IPS DF 6.9 (cell line): Measurements from ENCODE around the gene LPCAT1.
"Not testable (repeated sequence)": the region's sequence is repeated elsewhere in the genome, so short reads cannot be mapped to it uniquely, and the experiment has no call there.

Source experiments
- DNase-seq: peaks from one replicate; pipeline ENCODE4 v3.0.0-alpha.2; 2013; ENCODE audit warnings: low read depth, low spot score
- H3K27ac ChIP-seq: one replicate; pipeline ENCODE4 v1.5.1; 2013; ENCODE audit warnings: low read length, control low read depth
- H3K27me3 ChIP-seq: 2 replicates; pipeline ENCODE4 v1.6.1; 2013; ENCODE audit warnings: mild to moderate bottlenecking, low read length; ENCODE audit not compliant: control insufficient read depth, insufficient read depth
- H3K36me3 ChIP-seq: 2 replicates; pipeline ENCODE4 v1.6.1; 2013; ENCODE audit warnings: low read length; ENCODE audit not compliant: control insufficient read depth, insufficient read depth
- H3K4me1 ChIP-seq: 2 replicates; pipeline ENCODE4 v1.6.1; 2013; ENCODE audit warnings: low read length; ENCODE audit not compliant: control insufficient read depth, insufficient read depth
- H3K4me3 ChIP-seq: 2 replicates; pipeline ENCODE4 v1.5.1; 2013; ENCODE audit warnings: mild to moderate bottlenecking, low read length
- H3K9me3 ChIP-seq: 2 replicates; pipeline ENCODE4 v1.6.1; 2013; ENCODE audit warnings: low read length, inconsistent platforms; ENCODE audit not compliant: control insufficient read depth, insufficient read depth
- WGBS: extraction: QIAGEN DNeasy Blood & Tissue Kit; methylation state at CpG from one replicate; pipeline ENCODE4 v1.1.7; 2013; ENCODE audit warnings: mixed read lengths, missing lambda C conversion rate; ENCODE audit not compliant: insufficient read length, insufficient coverage; 5-methylcytosine and 5-hydroxymethylcytosine counted together

Gene LPCAT1

DNA sequence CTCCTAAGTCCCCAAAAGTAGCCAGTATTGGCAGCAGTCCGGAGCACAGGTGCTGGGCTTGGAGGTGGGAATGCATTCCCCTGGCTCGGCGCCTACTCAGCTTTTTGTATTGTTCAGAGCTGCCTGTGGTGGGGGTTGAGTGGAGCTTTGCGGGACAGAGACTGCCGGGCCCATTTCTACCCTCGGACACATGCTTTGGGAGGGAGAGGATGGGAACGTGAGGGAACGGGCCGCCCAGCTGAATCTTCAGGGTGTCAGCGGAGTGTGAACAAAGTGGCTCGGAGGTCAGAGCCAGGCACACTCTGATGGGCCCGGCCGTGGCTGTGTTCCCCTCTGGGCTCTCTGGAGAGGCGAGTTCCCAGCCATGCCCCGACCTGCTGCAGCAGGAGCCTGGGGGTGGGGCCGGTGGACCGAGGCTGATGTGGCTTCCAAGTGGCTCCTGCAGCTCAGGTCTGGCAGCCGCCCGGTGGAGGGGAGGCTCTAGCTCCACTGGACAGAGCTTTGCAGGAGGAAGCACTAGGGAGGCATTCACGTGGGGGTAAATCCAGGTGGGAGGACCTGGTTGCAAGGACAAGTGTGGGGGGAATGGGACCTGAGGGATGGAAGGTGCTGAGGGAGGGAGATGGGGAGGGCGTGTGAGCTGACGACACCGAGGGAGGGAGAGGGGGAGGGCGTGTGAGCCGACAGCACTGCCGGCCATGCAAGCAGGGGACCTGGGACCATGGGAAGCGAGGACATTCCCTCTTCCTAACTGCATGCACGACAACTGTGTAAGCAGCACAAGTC lies 47.4 kb downstream of the LPCAT1 start:
- Histone ChIP-seq H3K4me3 (no peak overlapping the region), H3K27me3 (no peaks in the 10 kb centered on the region), H3K27ac (no peak overlapping the region), H3K9me3 (no peaks in the 10 kb centered on the region), H3K4me1 (no peaks in the 10 kb centered on the region), H3K36me3 (peaks cover 56% of the 10 kb centered on the region)
- no CpG with 5 or more reads among the region's 28 CpGs for whole genome bisulfite sequencing
- no peak for DNase-seq

DNA sequence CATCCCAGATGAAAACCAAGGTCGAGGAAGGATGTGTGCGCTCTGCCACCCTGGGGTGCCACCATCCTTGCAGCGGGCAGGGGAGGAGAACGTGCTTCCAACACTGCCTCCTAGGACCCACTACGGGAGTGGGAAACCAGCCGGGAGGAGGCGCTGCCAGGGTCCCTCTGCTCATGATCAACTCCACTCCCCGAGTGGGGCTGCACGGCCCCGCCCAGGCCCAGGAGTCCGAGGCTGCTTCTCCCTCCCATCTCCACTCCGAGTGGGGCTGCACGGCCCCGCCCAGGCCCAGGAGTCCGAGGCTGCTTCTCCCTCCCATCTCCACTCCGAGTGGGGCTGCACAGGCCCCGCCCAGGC lies 48.2 kb downstream of the LPCAT1 start:
- not testable (repeated sequence) for DNase-seq, H3K4me3 ChIP-seq, H3K27me3 ChIP-seq, H3K4me1 ChIP-seq, H3K9me3 ChIP-seq, H3K27ac ChIP-seq
- H3K36me3 ChIP-seq, result peaks cover 59% of the 10 kb centered on the region
- WGBS, result no CpG with 5 or more reads among the region's 17 CpGs

DNA sequence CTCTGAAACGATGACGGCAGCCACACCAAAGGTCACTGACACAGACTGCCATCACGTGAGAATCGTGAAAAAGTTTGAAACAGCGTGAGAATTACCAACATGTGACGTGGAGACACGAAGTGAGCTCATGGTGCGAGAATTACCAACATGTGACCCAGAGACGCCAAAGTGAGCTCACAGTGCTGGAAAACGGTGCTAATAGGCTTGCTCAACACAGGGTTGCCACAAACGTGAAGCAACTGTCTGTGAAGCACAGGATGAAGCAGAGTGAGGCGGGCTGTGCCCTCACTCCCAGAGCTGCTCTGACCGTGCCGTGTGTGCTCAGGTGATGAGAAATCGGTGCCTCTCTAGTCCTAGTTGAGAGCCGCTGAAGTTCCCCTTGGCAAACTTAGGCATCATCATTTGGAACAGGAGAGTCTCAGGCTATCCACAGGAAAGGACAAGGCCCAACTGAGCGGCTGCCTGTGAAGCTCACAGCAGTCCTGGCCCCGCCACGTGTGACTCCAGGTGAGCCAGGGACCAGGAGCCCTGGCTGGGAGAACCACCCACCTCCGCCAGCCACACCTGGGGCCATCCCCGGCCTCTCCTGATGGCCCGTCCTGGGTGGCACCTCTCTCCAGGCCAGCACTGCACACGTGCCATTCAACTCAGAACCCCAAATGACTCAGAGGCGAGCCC lies 48.8 kb downstream of the LPCAT1 start:
- H3K27ac ChIP-seq, result no peak overlapping the region
- DNase-seq, result no peak
- no CpG with 5 or more reads among the region's 24 CpGs for WGBS
- H3K4me3 ChIP-seq, result no peak overlapping the region
- no peaks in the 10 kb centered on the region for H3K9me3 ChIP-seq
- H3K4me1 ChIP-seq, result no peaks in the 10 kb centered on the region
- peaks cover 61% of the 10 kb centered on the region for H3K36me3 ChIP-seq
- H3K27me3 ChIP-seq, result no peaks in the 10 kb centered on the region

- Histone ChIP-seq H3K36me3 (peaks cover 62% of the 10 kb centered on the region), H3K4me3 (no peak overlapping the region), H3K27ac (no peak overlapping the region), H3K4me1 (no peaks in the 10 kb centered on the region), H3K27me3 (no peaks in the 10 kb centered on the region), H3K9me3 (no peaks in the 10 kb centered on the region)
- DNase-seq, result no peak
- no CpG with 5 or more reads among the region's 21 CpGs for WGBS
These were observed 49.4 kb downstream of the LPCAT1 start for GRCh38 chr5:1474183-1474839.

GRCh38 chr5:1473746-1474145 lies 50.0 kb downstream of the LPCAT1 start:
- Histone ChIP-seq H3K4me3 (no peak overlapping the region), H3K4me1 (no peaks in the 10 kb centered on the region), H3K27me3 (no peaks in the 10 kb centered on the region), H3K27ac (no peak overlapping the region), H3K36me3 (peaks cover 58% of the 10 kb centered on the region), H3K9me3 (no peaks in the 10 kb centered on the region)
- DNase-seq, result no peak
- WGBS, result no CpG with 5 or more reads among the region's 12 CpGs

DNA sequence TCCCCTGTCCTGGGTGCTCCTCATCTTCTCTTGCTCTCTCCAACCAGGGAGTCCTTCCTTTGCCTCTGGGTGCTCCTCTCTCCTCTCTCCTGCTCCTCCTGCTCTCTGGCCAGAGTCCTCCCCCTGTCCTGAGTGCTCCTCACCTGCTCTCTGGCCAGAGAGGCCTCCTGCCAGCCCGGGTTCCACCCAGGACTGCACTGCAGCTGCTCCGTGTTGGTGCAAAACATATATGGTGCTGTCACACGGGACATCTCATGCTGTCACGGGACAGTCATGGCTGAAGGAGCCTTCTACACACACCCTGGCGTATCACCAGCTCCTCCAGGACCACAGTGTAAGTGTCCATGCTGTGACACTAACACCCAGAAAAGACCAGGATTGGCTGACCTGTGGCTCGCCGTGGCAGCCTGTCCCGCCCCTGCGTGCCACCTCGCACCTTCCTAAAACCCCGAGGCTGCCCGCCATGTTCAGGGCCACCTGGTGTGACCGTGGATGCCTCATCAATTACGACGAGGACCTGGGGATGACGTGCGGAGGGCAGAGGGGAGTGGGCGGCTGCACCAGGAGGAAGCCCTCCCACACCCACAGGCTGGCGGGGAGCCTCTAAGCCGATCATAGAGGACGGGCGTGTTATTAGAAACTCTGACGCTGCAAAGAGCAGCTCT lies 50.7 kb downstream of the LPCAT1 start:
- no peaks in the 10 kb centered on the region for H3K27me3 ChIP-seq
- H3K27ac ChIP-seq, result no peak overlapping the region
- DNase-seq, result no peak
- peaks cover 54% of the 10 kb centered on the region for H3K36me3 ChIP-seq
- no peaks in the 10 kb centered on the region for H3K9me3 ChIP-seq
- no peaks in the 10 kb centered on the region for H3K4me1 ChIP-seq
- no CpG with 5 or more reads among the region's 23 CpGs for WGBS
- H3K4me3 ChIP-seq, result no peak overlapping the region

DNA sequence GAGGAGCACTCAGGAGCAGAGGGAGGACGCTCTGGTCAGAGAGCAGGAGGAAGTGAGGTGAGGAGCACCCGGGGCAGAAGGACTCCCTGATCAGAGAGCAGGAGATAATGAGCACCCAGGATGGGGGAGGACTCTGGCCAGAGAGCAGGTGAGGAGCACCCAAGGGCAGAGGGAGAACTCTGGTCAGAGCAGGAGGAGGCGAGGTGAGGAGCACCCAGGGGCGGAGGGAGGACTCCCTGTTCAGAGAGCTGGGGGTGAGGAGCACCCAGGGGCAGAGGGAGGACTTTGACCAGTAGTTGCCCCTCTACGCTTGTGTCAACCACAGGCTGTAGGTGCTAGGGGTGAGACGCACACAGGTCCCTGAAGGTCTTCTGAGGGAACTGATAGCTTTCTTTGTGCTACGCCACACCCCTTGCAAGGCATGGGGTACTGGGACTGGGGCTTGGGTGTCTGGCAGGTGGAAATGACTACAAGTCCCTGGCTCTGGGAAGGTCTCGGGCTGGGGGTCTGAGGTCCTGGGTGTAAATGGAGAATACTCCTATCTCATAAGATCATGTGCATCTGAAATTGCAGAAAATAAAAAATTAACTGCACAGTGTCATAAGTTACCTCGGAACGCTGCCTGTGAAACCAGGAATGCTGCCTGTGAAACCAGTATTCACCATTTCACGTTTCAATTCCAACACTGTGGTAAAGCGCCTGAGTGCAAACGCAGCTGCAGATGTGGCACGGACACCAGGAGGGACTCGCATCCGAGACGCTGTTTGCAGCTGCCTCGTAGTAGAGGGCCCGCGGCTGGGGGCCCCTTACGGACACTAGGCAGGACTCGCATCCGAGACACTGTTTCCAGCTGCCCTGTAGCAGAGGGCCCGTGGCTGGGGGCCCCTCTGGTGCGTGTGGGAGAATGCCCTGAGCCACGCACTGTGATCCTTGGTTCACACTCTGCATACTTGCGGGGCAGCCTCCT lies 51.5 kb downstream of the LPCAT1 start:
- Histone ChIP-seq H3K4me1 (no peaks in the 10 kb centered on the region), H3K9me3 (no peaks in the 10 kb centered on the region), H3K36me3 (peaks cover 57% of the 10 kb centered on the region), H3K27me3 (no peaks in the 10 kb centered on the region), H3K27ac (no peak overlapping the region), H3K4me3 (no peak overlapping the region)
- DNase-seq, result no peak
- no CpG with 5 or more reads among the region's 27 CpGs for WGBS

GRCh38 chr5:1471240-1471853 lies 52.4 kb downstream of the LPCAT1 start:
- WGBS, result no CpG with 5 or more reads among the region's 8 CpGs
- no peak overlapping the region for H3K4me3 ChIP-seq
- no peak for DNase-seq
- peaks cover 54% of the 10 kb centered on the region for H3K36me3 ChIP-seq
- no peaks in the 10 kb centered on the region for H3K27me3 ChIP-seq
- H3K4me1 ChIP-seq, result no peaks in the 10 kb centered on the region
- H3K9me3 ChIP-seq, result no peaks in the 10 kb centered on the region
- H3K27ac ChIP-seq, result no peak overlapping the region

GRCh38 chr5:1470762-1471211 lies 53.0 kb downstream of the LPCAT1 start:
- Histone ChIP-seq H3K9me3 (no peaks in the 10 kb centered on the region), H3K4me3 (no peak overlapping the region), H3K36me3 (peaks cover 56% of the 10 kb centered on the region), H3K27ac (no peak overlapping the region), H3K27me3 (no peaks in the 10 kb centered on the region), H3K4me1 (no peaks in the 10 kb centered on the region)
- no peak for DNase-seq
- no CpG with 5 or more reads among the region's 18 CpGs for WGBS
